ENCODE data around the gene PRKD3. TPM values are rescaled to one million over a fixed set of nuclear protein-coding genes. Genes with fewer than 3 reads are reported as not detected.

The PRKD3 gene
- total and polyA plus RNA-seq, 2 of the 13 experiments (the other 11 are each of a cell fraction or from before 2014, with no cell fraction given), result 11.6 to 38.4 TPM

- TF ChIP-seq ZNF597 (CRISPR knock-in tag; IDR thresholded peaks at IDR 0.05) (no peak), ZNF382 (CRISPR knock-in tag; IDR thresholded peaks at IDR 0.05; ENCODE audit: borderline replicate concordance) (no peak), ELF4 (CRISPR knock-in tag; IDR thresholded peaks at IDR 0.05; ENCODE audit: borderline replicate concordance) (no peak), IRF2 (CRISPR knock-in tag; IDR thresholded peaks at IDR 0.05) (no peak; the same call in 1 of the 2 replicates), ADNP (CRISPR knock-in tag; IDR thresholded peaks at IDR 0.05) (no peak), GATAD2A (CRISPR knock-in tag; IDR thresholded peaks at IDR 0.05) (peak; percentile 27; the same call in 1 of the 2 replicates), NONO (IDR thresholded peaks at IDR 0.05) (no peak), NONO (CRISPR knock-in tag; conservative IDR thresholded peaks at IDR 0.05) (no peak), ZBTB25 (CRISPR knock-in tag; IDR thresholded peaks at IDR 0.05) (no peak), ZKSCAN1 (IDR thresholded peaks at IDR 0.05; ENCODE audit: low read length) (no peak), DR1 (CRISPR knock-in tag; IDR thresholded peaks at IDR 0.05) (no peak), HOMEZ (CRISPR knock-in tag; IDR thresholded peaks at IDR 0.05; ENCODE audit: low read depth) (no peak), MAFF (IDR thresholded peaks at IDR 0.05; ENCODE audit: low read depth, low read length) (no peak), FOXP4 (CRISPR knock-in tag; IDR thresholded peaks at IDR 0.05) (peak; percentile 44; the same call in 1 of the 2 replicates), SETDB1 (CRISPR knock-in tag; IDR thresholded peaks at IDR 0.05; ENCODE audit: borderline replicate concordance) (no peak), TBX3 (IDR thresholded peaks at IDR 0.05; ENCODE audit: borderline replicate concordance) (no peak), ZNF253 (CRISPR knock-in tag; IDR thresholded peaks at IDR 0.05; ENCODE audit: borderline replicate concordance) (no peak), DZIP1 (CRISPR knock-in tag; IDR thresholded peaks at IDR 0.05) (no peak), ZNF562 (CRISPR knock-in tag; IDR thresholded peaks at IDR 0.05; ENCODE audit: borderline replicate concordance) (no peak), RFXANK (CRISPR knock-in tag; IDR thresholded peaks at IDR 0.05) (0 out of 2 replicates have a peak, but pooled peaks have one; percentile 52), SMAD1 (CRISPR knock-in tag; IDR thresholded peaks at IDR 0.05; ENCODE audit: borderline replicate concordance, low read depth) (no peak), MXD4 (CRISPR knock-in tag; IDR thresholded peaks at IDR 0.05) (no peak)
These were observed 19.2 kb upstream of the PRKD3 start (continued) for GRCh38 chr2:37343537-37344434.
